GM21723 (cell line): ENCODE data around the gene OR11L1.

Source experiments
- ATAC-seq: cut with Tn5 transposase; IDR thresholded peaks from one replicate; pipeline ENCODE4 v1.9.1; 2021; ENCODE audit warnings: mild to moderate bottlenecking, moderate library complexity; ENCODE audit not compliant: unreplicated experiment

The OR11L1 gene, protein sequence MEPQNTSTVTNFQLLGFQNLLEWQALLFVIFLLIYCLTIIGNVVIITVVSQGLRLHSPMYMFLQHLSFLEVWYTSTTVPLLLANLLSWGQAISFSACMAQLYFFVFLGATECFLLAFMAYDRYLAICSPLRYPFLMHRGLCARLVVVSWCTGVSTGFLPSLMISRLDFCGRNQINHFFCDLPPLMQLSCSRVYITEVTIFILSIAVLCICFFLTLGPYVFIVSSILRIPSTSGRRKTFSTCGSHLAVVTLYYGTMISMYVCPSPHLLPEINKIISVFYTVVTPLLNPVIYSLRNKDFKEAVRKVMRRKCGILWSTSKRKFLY

GRCh38 chr1:247841796-247842195 is at the start of gene OR11L1:
Gene OR11L1, minus strand, starts transcription at chr1:247841896. Its CDS starts 0 bp downstream, at chr1:247841896.
- no peak for ATAC-seq

DNA sequence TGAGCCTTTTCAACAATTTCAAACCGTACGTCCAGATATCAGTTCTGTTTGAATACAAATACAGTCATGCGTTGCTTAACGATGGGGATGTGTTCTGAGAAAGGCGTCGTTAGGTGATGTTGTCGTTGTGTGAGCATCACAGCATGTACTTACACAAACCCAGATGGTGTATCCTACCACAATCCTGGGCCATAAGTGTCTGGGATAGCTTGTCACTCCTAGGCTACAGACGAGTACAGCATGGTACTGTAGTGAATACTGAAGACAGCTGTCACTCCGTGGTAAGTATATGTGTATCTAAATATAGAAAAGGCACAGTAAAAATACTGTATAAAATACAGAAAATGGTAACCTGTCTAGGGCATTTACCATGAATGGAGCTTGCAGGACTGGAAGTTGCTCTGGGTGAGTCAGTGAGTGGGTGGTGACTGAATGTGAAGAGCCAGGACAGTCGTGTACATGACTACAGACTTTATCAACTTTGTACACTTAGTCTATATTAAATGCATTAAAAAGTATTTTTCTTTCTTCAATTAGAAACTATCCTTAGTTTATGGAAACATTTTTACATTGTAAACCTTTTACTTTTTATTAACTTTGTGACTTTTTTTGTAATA is 43.2 kb upstream of the OR11L1 start:
- ATAC-seq: no peak

GRCh38 chr1:247883346-247883745 is 41.6 kb upstream of the OR11L1 start:
- ATAC-seq: no peak

DNA sequence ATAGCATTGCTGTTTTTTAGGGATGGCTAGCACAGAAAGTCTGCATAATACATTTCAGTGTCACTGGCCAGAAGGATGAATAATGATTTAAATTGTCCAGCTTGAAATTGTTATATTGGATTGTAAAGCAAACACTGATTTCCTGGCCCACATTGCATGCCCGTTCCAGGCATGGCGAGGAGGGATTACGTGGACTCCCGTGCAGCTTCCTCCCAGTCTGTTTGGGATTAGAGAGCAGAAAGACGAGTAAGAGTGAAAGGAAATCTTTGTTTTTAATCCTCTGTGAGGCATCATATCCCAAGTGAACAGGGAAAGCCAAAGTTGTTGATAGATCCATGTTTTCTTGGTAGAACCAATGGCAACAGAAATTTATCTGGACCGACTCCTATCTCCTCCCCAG is 23.7 kb upstream of the OR11L1 start:
- ATAC-seq: no peak

DNA sequence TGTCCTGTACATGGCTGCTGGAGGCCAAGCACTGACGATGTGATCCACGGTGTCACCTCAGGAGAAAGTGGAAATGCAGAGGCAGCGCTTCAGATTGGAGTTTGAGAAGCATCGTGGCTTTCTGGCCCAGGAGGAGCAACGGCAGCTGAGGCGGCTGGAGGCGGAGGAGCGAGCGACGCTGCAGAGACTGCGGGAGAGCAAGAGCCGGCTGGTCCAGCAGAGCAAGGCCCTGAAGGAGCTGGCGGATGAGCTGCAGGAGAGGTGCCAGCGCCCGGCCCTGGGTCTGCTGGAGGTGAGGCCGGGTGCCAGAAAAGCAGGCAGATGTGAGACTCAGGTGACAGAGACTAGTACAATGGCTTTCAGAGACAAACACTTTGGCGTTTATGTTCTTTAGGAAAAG is 22.9 kb upstream of the OR11L1 start:
- ATAC-seq: no peak

DNA sequence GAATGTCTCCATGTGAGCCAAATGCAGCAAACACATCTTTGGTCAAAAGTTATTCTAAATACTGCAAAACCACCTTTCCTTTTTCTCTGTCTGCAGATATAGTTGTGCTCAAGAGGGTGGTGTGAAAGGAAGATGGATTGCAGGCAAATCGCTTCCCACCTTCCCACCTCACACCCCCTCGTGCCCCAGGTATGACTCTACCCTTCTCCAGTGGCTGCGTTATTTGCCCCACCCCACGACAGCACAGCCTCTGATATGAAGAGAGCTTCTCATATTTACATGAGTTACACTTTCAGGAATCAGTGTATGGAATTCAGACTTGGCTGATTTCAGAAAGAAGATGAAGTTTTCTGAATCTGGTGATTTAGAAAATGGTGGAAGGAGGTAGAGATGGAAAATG is 21.1 kb upstream of the OR11L1 start:
- no peak for ATAC-seq

- ATAC-seq: no peak
These were observed 16.4 kb upstream of the OR11L1 start for GRCh38 chr1:247857985-247858619.

GRCh38 chr1:247857069-247857984 is 15.6 kb upstream of the OR11L1 start, which contains the start of gene TRIM58:
Gene TRIM58, plus strand, starts transcription at chr1:247857187. Its CDS starts 60 bp downstream, at chr1:247857247.
- ATAC-seq: peak; percentile 76

DNA sequence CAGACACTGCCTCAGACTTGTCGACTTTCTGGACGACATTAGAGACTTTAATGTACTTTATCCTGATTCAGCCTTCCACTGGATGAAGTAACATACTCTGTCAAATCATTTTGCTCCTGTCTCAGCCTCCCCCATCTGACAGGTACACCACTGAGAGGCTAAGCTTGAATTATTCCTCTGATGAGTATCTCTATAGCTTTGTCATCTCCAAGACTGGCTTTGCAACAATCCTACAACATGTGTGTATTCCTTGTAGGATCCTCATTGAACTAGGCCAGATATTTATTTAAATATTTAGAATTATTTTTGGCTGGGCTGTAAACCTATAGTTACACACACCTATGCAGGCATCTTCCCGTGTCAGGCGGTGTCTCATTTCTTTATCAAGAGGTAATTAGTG is 14.2 kb upstream of the OR11L1 start:
- no peak for ATAC-seq

DNA sequence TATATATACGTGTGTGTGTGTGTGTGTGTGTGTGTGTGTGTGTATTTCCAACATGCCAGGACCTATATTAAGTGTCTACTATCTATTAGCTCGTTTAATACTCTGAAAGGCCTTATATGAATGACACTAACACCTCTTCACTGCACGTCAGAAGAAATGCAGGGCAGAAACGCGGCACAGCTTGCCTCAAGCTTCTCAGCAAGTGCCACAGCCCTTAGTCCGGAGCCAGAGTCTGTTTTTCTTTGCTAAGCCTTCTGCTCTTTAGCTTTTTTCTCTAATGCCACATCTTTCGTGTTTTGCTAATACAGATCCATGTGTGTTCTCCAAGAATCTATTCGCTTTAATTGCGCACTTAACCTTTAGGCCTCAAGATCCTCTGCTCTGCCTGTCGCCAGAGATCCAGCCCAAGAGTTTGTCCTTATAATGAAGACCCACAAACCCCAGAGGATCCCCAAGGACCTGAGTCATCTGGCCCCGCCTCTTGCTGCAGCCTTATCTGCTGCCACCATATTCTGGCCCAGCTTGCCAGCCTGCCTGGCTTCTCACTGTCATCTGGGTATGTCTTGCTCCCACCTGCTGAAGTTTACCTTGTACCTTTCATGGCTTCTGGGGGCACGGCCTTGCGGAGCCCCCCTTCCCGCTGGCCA is 13.3 kb upstream of the OR11L1 start:
- no peak for ATAC-seq

- ATAC-seq: no peak
These were observed 7.9 kb upstream of the OR11L1 start for GRCh38 chr1:247849616-247850015.

DNA sequence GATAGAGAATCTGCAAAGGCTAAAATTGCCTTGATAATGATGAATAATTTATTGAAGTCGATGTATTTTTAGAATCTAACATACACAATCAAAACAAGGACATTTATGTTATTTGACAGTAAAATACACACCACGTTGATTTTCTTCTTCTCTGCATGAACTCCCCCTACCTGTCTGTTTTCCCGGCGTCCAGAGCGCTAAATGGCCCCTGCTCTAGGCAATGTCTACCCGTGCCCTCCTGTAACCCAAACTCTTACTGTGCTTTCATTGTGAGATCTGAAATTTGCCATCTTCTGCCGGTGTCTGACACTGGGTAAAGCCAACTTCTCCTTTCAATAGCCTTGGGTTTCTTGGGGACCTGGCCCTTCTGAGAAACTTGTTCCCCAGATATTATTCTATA is 6.7 kb upstream of the OR11L1 start:
- ATAC-seq: no peak

- ATAC-seq: no peak
These were observed 4.0 kb upstream of the OR11L1 start for GRCh38 chr1:247845693-247846017.

- ATAC-seq: no peak
These were observed 3.5 kb upstream of the OR11L1 start for GRCh38 chr1:247845011-247845692.

DNA sequence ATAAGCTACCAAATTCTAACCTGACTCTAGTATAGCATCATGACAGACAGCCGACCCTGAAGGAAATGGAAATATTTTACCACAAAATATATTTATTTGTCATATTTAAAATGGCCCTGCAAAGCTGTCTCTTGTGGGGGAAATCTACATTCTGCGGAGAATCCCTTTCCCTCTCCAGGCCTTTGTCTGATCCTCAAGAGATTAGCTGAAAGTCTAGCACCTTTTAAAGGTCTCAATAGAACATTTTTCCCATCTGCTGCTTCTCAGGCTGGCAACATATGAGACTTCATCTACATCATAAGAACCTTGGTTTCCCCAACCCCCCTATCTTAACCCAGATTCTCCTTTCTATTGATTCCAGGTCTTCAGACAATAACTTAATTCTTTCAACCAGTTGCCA is 1.7 kb upstream of the OR11L1 start:
- no peak for ATAC-seq

DNA sequence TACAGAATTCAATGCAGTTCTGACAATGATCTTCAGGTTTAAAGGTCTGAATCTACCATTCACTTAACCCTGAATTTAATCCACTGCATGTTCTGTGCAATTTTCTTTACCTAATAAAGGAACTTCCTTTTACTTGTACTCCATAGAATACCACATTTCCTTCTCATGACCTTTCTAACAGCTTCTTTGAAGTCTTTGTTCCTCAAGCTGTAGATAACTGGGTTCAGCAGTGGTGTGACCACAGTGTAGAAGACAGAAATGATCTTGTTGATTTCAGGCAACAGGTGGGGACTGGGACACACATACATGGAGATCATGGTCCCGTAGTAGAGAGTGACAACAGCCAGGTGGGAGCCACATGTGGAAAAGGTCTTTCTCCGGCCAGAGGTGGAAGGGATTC is 878 bp downstream of the OR11L1 start:
- no peak for ATAC-seq

DNA sequence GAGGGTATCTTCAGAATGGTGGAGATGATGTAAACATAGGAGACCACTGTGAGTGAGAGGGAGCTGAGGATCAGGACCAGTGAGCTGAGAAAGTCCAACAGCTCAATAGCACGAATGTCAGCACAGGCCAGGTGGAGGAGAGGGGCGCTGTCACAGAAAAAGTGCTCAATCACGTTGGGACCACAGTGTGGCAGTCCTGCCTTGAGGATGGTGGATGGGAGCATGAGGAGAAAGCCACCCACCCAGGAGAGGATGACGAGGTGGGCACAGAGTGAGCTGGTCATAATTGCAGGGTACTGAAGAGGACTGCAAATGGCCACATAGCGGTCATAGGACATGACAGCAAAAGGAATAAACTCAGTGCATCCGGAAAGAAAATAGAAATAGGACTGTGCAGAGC is 8.1 kb downstream of the OR11L1 start:
- no peak for ATAC-seq

GRCh38 chr1:247829656-247830055 is 12.0 kb downstream of the OR11L1 start:
- ATAC-seq: no peak

DNA sequence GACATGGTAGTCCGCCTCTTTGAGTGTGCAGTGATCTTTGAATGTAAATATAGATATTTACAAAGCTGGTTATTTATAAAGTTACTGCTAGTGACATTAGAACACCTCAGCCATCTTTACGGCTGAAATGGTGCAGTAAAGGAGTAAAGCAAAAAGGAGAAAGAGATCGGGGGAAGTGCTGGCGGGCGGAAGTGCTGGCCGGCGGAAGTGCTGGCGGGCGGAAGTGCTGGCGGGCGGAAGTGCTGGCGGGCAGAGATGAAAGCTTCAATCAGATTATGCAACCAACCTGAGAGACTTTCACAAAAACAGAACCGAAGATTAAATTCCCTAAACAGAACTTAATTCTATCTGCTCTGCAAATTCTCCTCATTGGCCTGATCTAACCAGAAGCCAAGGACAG is 16.3 kb downstream of the OR11L1 start:
- ATAC-seq: no peak

- no peak for ATAC-seq
These were observed 17.7 kb downstream of the OR11L1 start, which contains the start of gene OR14A16 for GRCh38 chr1:247824023-247824422. Gene OR14A16, minus strand, starts transcription at chr1:247824119. Its CDS starts 8,390 bp downstream, at chr1:247815729.
